K562 (cell line): ENCODE results near the gene LDLRAD3. TPM values are rescaled to one million over a fixed set of nuclear protein-coding genes. Genes with fewer than 3 reads are reported as not detected.

ENCODE experiments used
- ATF7 ChIP-seq: fragments of 450-650 bp; IDR thresholded peaks from 2 replicates; pipeline ENCODE4 v1.7.1; 2014; ENCODE audit warnings: mild to moderate bottlenecking, moderate library complexity
- CBFB ChIP-seq: sonication (generic); formaldehyde crosslinking; IDR thresholded peaks from 2 replicates; pipeline ENCODE4 v1.4.0; 2020; ENCODE audit warnings: mild to moderate bottlenecking, missing genetic modification reagents
- CEBPG ChIP-seq, 3 experiments: fragments of 200-800 bp in 1 of 3; sonication (Bioruptor generic) in 1 of 3; sonication (generic) in 1 of 3; formaldehyde crosslinking in 1 of 3; IDR thresholded peaks in 2 of 3; conservative IDR thresholded peaks in 1 of 3; 2 replicates each; pipeline versions ENCODE4 v1.6.1 to v1.8.0; 2016 to 2022; ENCODE audit warnings: missing compliant biosample characterization in 2 of 3, missing genetic modification characterization in 2 of 3, mild to moderate bottlenecking in 1 of 3, missing genetic modification reagents in 1 of 3
- CREB1 ChIP-seq, 2 experiments: sonication (generic) in 1 of 2; formaldehyde crosslinking in 1 of 2; IDR thresholded peaks; 2 replicates each; pipeline versions ENCODE4 v1.6.1 to v1.8.0; 2012 to 2022; ENCODE audit warnings: inconsistent platforms in 1 of 2, mild to moderate bottlenecking in 1 of 2, missing genetic modification reagents in 1 of 2, moderate library complexity in 1 of 2
- CREB5 ChIP-seq: fragments of 250-450 bp; sonication (Bioruptor Pico); IDR thresholded peaks from 2 replicates; pipeline ENCODE4 v1.5.0; 2020; ENCODE audit warnings: mild to moderate bottlenecking
- FOXA1 ChIP-seq: fragments of 450-650 bp; IDR thresholded peaks from 2 replicates; pipeline ENCODE4 v1.6.1; 2016; ENCODE audit warnings: mild to moderate bottlenecking, borderline replicate concordance
- GTF2A2 ChIP-seq: IDR thresholded peaks from 2 replicates; pipeline ENCODE4 v1.6.1; 2016; ENCODE audit warnings: mild to moderate bottlenecking, missing genetic modification characterization, missing compliant biosample characterization
- HDAC3 ChIP-seq: fragments of 450-650 bp; IDR thresholded peaks from 2 replicates; pipeline ENCODE4 v1.6.1; 2018; ENCODE audit warnings: borderline replicate concordance, mild to moderate bottlenecking, moderate library complexity; ENCODE audit not compliant: partially characterized antibody
- IRF1 ChIP-seq: sonication (generic); formaldehyde crosslinking; IDR thresholded peaks from 2 replicates; pipeline ENCODE4 v1.8.0; 2022; ENCODE audit warnings: missing genetic modification reagents, mild to moderate bottlenecking, borderline replicate concordance
- NCOA6 ChIP-seq: fragments of 450-650 bp; IDR thresholded peaks from 2 replicates; pipeline ENCODE4 v1.6.1; 2017; ENCODE audit warnings: mild to moderate bottlenecking
- PBX2 ChIP-seq, 2 experiments: IDR thresholded peaks in 1 of 2; conservative IDR thresholded peaks in 1 of 2; 2 replicates each; pipeline ENCODE4 v1.6.1; 2016; ENCODE audit warnings: low read depth in 2 of 2, mild to moderate bottlenecking in 1 of 2, missing compliant biosample characterization in 1 of 2, missing genetic modification characterization in 1 of 2, moderate library complexity in 1 of 2
- POLR2B ChIP-seq: fragments of 450-650 bp; IDR thresholded peaks from 2 replicates; pipeline ENCODE4 v1.6.1; 2018; ENCODE audit warnings: low read depth; ENCODE audit not compliant: partially characterized antibody
- PPARD ChIP-seq: fragments of 250-450 bp; sonication (Bioruptor Pico); IDR thresholded peaks from 2 replicates; pipeline ENCODE4 v1.8.0; 2022; ENCODE audit warnings: inconsistent platforms, mild to moderate bottlenecking, moderate library complexity
- PRPF4 ChIP-seq: fragments of 200-400 bp; formaldehyde crosslinking; IDR thresholded peaks from one replicate; pipeline ENCODE4 v1.6.1; 2017; ENCODE audit warnings: low read length, low read depth, mild to moderate bottlenecking; ENCODE audit not compliant: insufficient read depth, poor library complexity, severe bottlenecking
- RFX1 ChIP-seq: fragments of 450-650 bp; IDR thresholded peaks from 2 replicates; pipeline ENCODE4 v1.6.1; 2016; ENCODE audit warnings: mild to moderate bottlenecking, moderate library complexity
- SRF ChIP-seq, 2 experiments: fragments of 250-450, 450-650 bp in 1 of 2; sonication (Bioruptor Pico) in 1 of 2; sonication (generic) in 1 of 2; formaldehyde crosslinking; IDR thresholded peaks; 2 replicates each; pipeline versions ENCODE4 v1.5.0 to v1.5.1; 2020 to 2022; ENCODE audit warnings: mild to moderate bottlenecking in 1 of 2, missing genetic modification reagents in 1 of 2
- ZBTB7A ChIP-seq: IDR thresholded peaks from 2 replicates; pipeline ENCODE4 v1.6.1; 2011; ENCODE audit warnings: low read depth, mild to moderate bottlenecking, low read length, moderate library complexity, borderline replicate concordance; ENCODE audit not compliant: control insufficient read depth
- ZNF133 ChIP-seq: fragments of 250-450 bp; sonication (Bioruptor Pico); IDR thresholded peaks from 2 replicates; pipeline ENCODE4 v1.4.0; 2020; ENCODE audit warnings: mild to moderate bottlenecking
- ZNF780A ChIP-seq: fragments of 250-450 bp; sonication (Bioruptor Pico); IDR thresholded peaks from 2 replicates; pipeline ENCODE4 v1.5.0; 2021; ENCODE audit warnings: mild to moderate bottlenecking
- polyA plus RNA-seq, 8 experiments: library from polyadenylated mRNA; depleted of rRNA in 4 of 8; stranded (reverse) in 5 of 8; unstranded in 3 of 8; fragments of >200 nt; fragmentation: Nextera tagmentation in 2 of 8; fragmentation: Illumina TruSeq in 1 of 8; extraction: Ambion mirVana in 2 of 8; extraction: Trizol in 1 of 8; gene quantifications; 2 replicates each; pipeline versions ENCODE4 v1.2.1 to v1.2.3, GENCODE V29; 2011 to 2014; ENCODE audit warnings: inconsistent platforms in 1 of 8, missing spikeins in 1 of 8
- total RNA-seq, 7 experiments: library from RNA; depleted of rRNA in 6 of 7; stranded (reverse); fragments of >200 nt in 6 of 7; fragmentation: Illumina TruSeq in 2 of 7; extraction: Trizol in 2 of 7; gene quantifications; 2 replicates each; pipeline versions ENCODE4 v1.2.1 to v1.2.3, GENCODE V29; 2011 to 2021; ENCODE audit warnings: low replicate concordance in 1 of 7
- TF ChIP-seq, protein P1 (sequence below): fragments of 450-650 bp; IDR thresholded peaks from 2 replicates; pipeline ENCODE4 v1.6.1; 2016; ENCODE audit warnings: missing biosample characterization, missing genetic modification characterization

Gene LDLRAD3
- total and polyA plus RNA-seq, 9 of the 15 experiments (the other 6 are each of a cell fraction or from before 2014, with no cell fraction given), result 0.73 to 7.2 (median 3.5) TPM

DNA sequence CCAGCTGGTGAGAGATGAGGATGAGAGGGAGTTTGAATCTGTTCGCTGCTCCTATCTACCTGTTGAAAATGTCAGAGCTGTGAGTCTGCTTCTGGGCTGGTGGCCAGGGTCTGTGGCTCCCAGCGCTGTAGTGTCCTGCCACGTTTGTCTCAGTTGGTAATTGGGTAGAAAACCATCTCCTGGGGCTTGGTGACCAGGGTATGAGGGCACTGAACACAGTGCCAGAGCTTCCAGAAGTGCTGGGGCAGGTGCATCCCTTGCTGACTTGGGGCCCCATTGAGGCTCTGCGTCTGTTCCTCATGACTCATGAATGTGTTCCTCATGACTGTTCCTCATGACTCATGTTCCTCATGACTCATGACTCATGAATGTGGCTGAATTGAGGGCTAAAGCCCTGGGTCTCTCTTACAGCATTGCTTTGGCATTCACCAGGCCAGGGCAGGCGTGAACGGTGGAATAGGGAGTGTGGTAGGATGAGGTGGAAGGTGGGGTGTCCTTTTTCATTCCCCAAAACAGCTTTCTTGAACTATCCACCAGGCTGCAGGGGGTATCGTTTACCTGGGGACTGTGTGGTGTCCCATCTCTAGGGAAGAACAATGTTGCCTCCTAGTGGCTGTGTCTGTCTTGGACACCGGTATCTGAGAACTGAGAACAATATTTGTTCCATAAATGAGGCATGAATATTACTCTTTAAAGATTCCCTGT, 205.8 kb downstream of the LDLRAD3 start (continued):
- TF ChIP-seq IRF1 (CRISPR knock-in tag) (no peak), CBFB (CRISPR knock-in tag) (no peak), ATF7 (peak; percentile 96), PBX2 (CRISPR knock-in tag; IDR thresholded peaks at IDR 0.05; ENCODE audit: low read depth) (no peak), PBX2 (tag; conservative IDR thresholded peaks at IDR 0.05; ENCODE audit: low read depth) (0 out of 2 replicates have a peak, but pooled peaks have one; percentile 38), GTF2A2 (tag) (no peak), SRF (CRISPR knock-in tag; IDR thresholded peaks at IDR 0.05) (no peak), NCOA6 (no peak), RFX1 (no peak), CEBPG (CRISPR knock-in tag; IDR thresholded peaks at IDR 0.05) (no peak), CEBPG (tag; conservative IDR thresholded peaks at IDR 0.05 in 1 of 2, IDR thresholded peaks at IDR 0.05 in 1 of 2) (no peak), FOXA1 (no peak), PPARD (CRISPR knock-in tag) (no peak), ZNF133 (CRISPR knock-in tag) (no peak), CREB1 (IDR thresholded peaks at IDR 0.05) (0 out of 2 replicates have a peak, but pooled peaks have one; percentile 17), CREB1 (CRISPR knock-in tag; IDR thresholded peaks at IDR 0.05) (peak; percentile 50; the same call in 1 of the 2 replicates), CREB5 (CRISPR knock-in tag) (no peak), PRPF4 (no peak), ZBTB7A (no peak), ZNF780A (no peak), HDAC3 (no peak), POLR2B (no peak)
- TF ChIP-seq, protein P1, sequence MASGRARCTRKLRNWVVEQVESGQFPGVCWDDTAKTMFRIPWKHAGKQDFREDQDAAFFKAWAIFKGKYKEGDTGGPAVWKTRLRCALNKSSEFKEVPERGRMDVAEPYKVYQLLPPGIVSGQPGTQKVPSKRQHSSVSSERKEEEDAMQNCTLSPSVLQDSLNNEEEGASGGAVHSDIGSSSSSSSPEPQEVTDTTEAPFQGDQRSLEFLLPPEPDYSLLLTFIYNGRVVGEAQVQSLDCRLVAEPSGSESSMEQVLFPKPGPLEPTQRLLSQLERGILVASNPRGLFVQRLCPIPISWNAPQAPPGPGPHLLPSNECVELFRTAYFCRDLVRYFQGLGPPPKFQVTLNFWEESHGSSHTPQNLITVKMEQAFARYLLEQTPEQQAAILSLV (tag), result no peak
